GM12892 (cell line): ENCODE results near the gene ZNF417.

Experiments used
- POLR2A ChIP-seq: IDR thresholded peaks from 2 replicates; pipeline ENCODE4 v1.6.1; 2011; ENCODE audit warnings: low read depth, low read length, control low read depth
- POLR2AphosphoS5 ChIP-seq: IDR thresholded peaks from 2 replicates; pipeline ENCODE4 v1.6.1; 2011; ENCODE audit warnings: low read depth, low read length, control low read depth
- TAF1 ChIP-seq: IDR thresholded peaks from 2 replicates; pipeline ENCODE4 v1.6.1; 2011; ENCODE audit warnings: low read depth, mild to moderate bottlenecking, control low read depth, low read length, borderline replicate concordance

GRCh38 chr19:57886046-57886445, 30.3 kb downstream of the ZNF417 start:
- no peak for TF ChIP-seq TAF1
- no peak for TF ChIP-seq POLR2A
- no peak for TF ChIP-seq POLR2AphosphoS5
